ENCODE measurements around the gene SH3RF3. TPM values are rescaled to one million over a fixed set of nuclear protein-coding genes. Genes with fewer than 3 reads are reported as not detected.

SH3RF3 gene
- total and polyA plus RNA-seq, 9 of the 15 experiments (the other 6 are each of a cell fraction or from before 2014, with no cell fraction given): 0.02 TPM; not detected in 8

- in situ Hi-C loops (cut with MboI) (no loop called here), intact Hi-C loops (cut with micrococcal nuclease) (no loop called here)
- Histone ChIP-seq H3K4me1 (replicated peaks in 1 of 2; ENCODE audit: control insufficient read depth in 2 of 2, insufficient read depth in 2 of 2, low read length in 2 of 2) (no peaks in the 10 kb centered on the region), H3K27ac (ENCODE audit: extremely low read depth, low read depth, low read length) (no peak overlapping the region), H3K9me3 (replicated peaks; ENCODE audit: control insufficient read depth, insufficient read depth, low read depth, low read length) (no peaks in the 10 kb centered on the region), H3K36me3 (ENCODE audit: control insufficient read depth, insufficient read depth, low read length) (no peaks in the 10 kb centered on the region), H3K27me3 (ENCODE audit: control insufficient read depth in 2 of 2, insufficient read depth in 2 of 2, low read length in 2 of 2) (peaks cover 4 to 50% of the 10 kb centered on the region in 2 experiments; a peak in 4 of 5 replicates), H3K4me2 (ENCODE audit: insufficient read depth, low read length) (no peak overlapping the region), H3K9me1 (ENCODE audit: control insufficient read depth, insufficient read depth, low read length) (no peaks in the 10 kb centered on the region), H3K79me2 (ENCODE audit: control insufficient read depth, insufficient read depth, low read length) (no peaks in the 10 kb centered on the region), H2AFZ (ENCODE audit: low read depth, low read length) (no peak overlapping the region), H3K9ac (ENCODE audit: insufficient read depth in 1 of 2, low read depth in 2 of 2, low read length in 2 of 2) (no peak overlapping the region), H4K20me1 (replicated peaks; ENCODE audit: control insufficient read depth, insufficient read depth, low read length) (no peaks in the 10 kb centered on the region; the same call in 1 of the 2 replicates), H3K4me3 (no peak overlapping the region)
- FAIRE-seq: no peak
- DNase-seq (ENCODE audit: extremely low read depth in 1 of 4, low spot score in 3 of 4): no peak
- no peak for TF ChIP-seq BHLHE40 (IDR thresholded peaks at IDR 0.05; ENCODE audit: low read length)
- TF ChIP-seq, protein P1, sequence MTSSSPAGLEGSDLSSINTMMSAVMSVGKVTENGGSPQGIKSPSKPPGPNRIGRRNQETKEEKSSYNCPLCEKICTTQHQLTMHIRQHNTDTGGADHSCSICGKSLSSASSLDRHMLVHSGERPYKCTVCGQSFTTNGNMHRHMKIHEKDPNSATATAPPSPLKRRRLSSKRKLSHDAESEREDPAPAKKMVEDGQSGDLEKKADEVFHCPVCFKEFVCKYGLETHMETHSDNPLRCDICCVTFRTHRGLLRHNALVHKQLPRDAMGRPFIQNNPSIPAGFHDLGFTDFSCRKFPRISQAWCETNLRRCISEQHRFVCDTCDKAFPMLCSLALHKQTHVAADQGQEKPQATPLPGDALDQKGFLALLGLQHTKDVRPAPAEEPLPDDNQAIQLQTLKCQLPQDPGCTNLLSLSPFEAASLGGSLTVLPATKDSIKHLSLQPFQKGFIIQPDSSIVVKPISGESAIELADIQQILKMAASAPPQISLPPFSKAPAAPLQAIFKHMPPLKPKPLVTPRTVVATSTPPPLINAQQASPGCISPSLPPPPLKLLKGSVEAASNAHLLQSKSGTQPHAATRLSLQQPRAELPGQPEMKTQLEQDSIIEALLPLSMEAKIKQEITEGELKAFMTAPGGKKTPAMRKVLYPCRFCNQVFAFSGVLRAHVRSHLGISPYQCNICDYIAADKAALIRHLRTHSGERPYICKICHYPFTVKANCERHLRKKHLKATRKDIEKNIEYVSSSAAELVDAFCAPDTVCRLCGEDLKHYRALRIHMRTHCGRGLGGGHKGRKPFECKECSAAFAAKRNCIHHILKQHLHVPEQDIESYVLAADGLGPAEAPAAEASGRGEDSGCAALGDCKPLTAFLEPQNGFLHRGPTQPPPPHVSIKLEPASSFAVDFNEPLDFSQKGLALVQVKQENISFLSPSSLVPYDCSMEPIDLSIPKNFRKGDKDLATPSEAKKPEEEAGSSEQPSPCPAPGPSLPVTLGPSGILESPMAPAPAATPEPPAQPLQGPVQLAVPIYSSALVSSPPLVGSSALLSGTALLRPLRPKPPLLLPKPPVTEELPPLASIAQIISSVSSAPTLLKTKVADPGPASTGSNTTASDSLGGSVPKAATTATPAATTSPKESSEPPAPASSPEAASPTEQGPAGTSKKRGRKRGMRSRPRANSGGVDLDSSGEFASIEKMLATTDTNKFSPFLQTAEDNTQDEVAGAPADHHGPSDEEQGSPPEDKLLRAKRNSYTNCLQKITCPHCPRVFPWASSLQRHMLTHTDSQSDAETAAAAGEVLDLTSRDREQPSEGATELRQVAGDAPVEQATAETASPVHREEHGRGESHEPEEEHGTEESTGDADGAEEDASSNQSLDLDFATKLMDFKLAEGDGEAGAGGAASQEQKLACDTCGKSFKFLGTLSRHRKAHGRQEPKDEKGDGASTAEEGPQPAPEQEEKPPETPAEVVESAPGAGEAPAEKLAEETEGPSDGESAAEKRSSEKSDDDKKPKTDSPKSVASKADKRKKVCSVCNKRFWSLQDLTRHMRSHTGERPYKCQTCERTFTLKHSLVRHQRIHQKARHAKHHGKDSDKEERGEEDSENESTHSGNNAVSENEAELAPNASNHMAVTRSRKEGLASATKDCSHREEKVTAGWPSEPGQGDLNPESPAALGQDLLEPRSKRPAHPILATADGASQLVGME (CRISPR knock-in tag; IDR thresholded peaks at IDR 0.05): no peak
- TF ChIP-seq MXI1 (IDR thresholded peaks at IDR 0.05; ENCODE audit: low read depth, low read length): no peak
- no peak for TF ChIP-seq DDX20 (tag; IDR thresholded peaks at IDR 0.05; ENCODE audit: low read depth)
- TF ChIP-seq NFIX (CRISPR knock-in tag; IDR thresholded peaks at IDR 0.05; ENCODE audit: low read depth): no peak
- no peak for TF ChIP-seq CBX3 (IDR thresholded peaks at IDR 0.05; ENCODE audit: borderline replicate concordance in 1 of 2, low read length in 2 of 2)
- TF ChIP-seq TEAD4 (IDR thresholded peaks at IDR 0.05; ENCODE audit: low read length): no peak
- no peak for TF ChIP-seq TEAD4 (CRISPR knock-in tag; IDR thresholded peaks at IDR 0.05; ENCODE audit: borderline replicate concordance)
- no peak for TF ChIP-seq ZNF175 (CRISPR knock-in tag; IDR thresholded peaks at IDR 0.05; ENCODE audit: low read depth)
- no peak for TF ChIP-seq POLR2B (IDR thresholded peaks at IDR 0.05; ENCODE audit: low read depth, partially characterized antibody)
- TF ChIP-seq ZNF143 (CRISPR knock-in tag; IDR thresholded peaks at IDR 0.05): no peak
- no peak for TF ChIP-seq ZNF140 (CRISPR knock-in tag; IDR thresholded peaks at IDR 0.05)
- no peak for TF ChIP-seq BRD9 (IDR thresholded peaks at IDR 0.05; ENCODE audit: low read depth, partially characterized antibody)
- TF ChIP-seq FUS (optimal IDR thresholded peaks at IDR 0.05; ENCODE audit: low read depth, low read length): no peak
- no peak for TF ChIP-seq KAT8 (IDR thresholded peaks at IDR 0.05; ENCODE audit: low read depth)
- WGBS (ENCODE audit: insufficient coverage, low coverage, missing lambda C conversion rate): under 1% methylated on average over 14 of the region's 14 CpGs
- CTCF ChIA-PET (ENCODE audit: low intra/inter-chr PET ratio): no interaction called here
- ATAC-seq: no peak
- BruUV-seq (replicated peaks): no TSS peak
- POLR2A ChIA-PET: interaction anchor here (0.8 kb wide), 1 partner anchor 26 kb away, joined by 3 read pairs; no protein-coding TSS in a partner anchor
Measured at GRCh38 chr2:109472331-109472959, 343.4 kb downstream of the SH3RF3 start.
